K562 (cell line): Measurements from ENCODE around the gene FKBP8. TPM values are rescaled to one million over a fixed set of nuclear protein-coding genes. Genes with fewer than 3 reads are reported as not detected.
A peak's percentile ranks its signal among the peaks of the same experiment; 100 is the strongest.

Experiments used
- USF2 ChIP-seq: sonication (generic); formaldehyde crosslinking; IDR thresholded peaks from 2 replicates; pipeline ENCODE4 v1.5.0; 2020; ENCODE audit warnings: missing genetic modification reagents
- ZBTB40 ChIP-seq, 2 experiments: fragments of 450-650 bp in 1 of 2; sonication (generic) in 1 of 2; formaldehyde crosslinking in 1 of 2; IDR thresholded peaks; 2 replicates each; pipeline versions ENCODE4 v1.7.1 to v1.9.0; 2016 to 2022; ENCODE audit warnings: inconsistent platforms in 1 of 2, mild to moderate bottlenecking in 1 of 2, missing genetic modification reagents in 1 of 2
- polyA plus RNA-seq, 8 experiments: library from polyadenylated mRNA; depleted of rRNA in 4 of 8; stranded (reverse) in 5 of 8; unstranded in 3 of 8; fragments of >200 nt; fragmentation: Nextera tagmentation in 2 of 8; fragmentation: Illumina TruSeq in 1 of 8; extraction: Ambion mirVana in 2 of 8; extraction: Trizol in 1 of 8; gene quantifications; 2 replicates each; pipeline versions ENCODE4 v1.2.1 to v1.2.3, GENCODE V29; 2011 to 2014; ENCODE audit warnings: inconsistent platforms in 1 of 8, missing spikeins in 1 of 8
- total RNA-seq, 7 experiments: library from RNA; depleted of rRNA in 6 of 7; stranded (reverse); fragments of >200 nt in 6 of 7; fragmentation: Illumina TruSeq in 2 of 7; extraction: Trizol in 2 of 7; gene quantifications; 2 replicates each; pipeline versions ENCODE4 v1.2.1 to v1.2.3, GENCODE V29; 2011 to 2021; ENCODE audit warnings: low replicate concordance in 1 of 7

The FKBP8 gene
- total and polyA plus RNA-seq, 9 of the 15 experiments (the other 6 are each of a cell fraction or from before 2014, with no cell fraction given) = 0.46 to 236 (median 104) TPM

- TF ChIP-seq ZBTB40 (IDR thresholded peaks at IDR 0.05) = 0 out of 2 replicates have a peak, but pooled peaks have one; percentile 20
- no peak for TF ChIP-seq ZBTB40 (CRISPR knock-in tag; IDR thresholded peaks at IDR 0.05)
- no peak for TF ChIP-seq USF2 (CRISPR knock-in tag)
These were observed 47.2 kb upstream of the FKBP8 start (continued) for GRCh38 chr19:18590273-18591272.
